SKM-1 (cell line): ENCODE measurements around the gene CLIP3.
"Not testable (repeated sequence)": the region's sequence is repeated elsewhere in the genome, so short reads cannot be mapped to it uniquely, and the experiment has no call there.

Source experiments
- DNase-seq: peaks from one replicate; lab custom pipeline; 2025; ENCODE audit not compliant: unreplicated experiment; lab: John Stamatoyannopoulos, UW

The CLIP3 gene

GRCh38 chr19:36032251-36033104, at the start of gene CLIP3:
CLIP3 (minus strand) TSS chr19:36032873; CDS start chr19:36032357, 516 bp downstream.
- DNase-seq, result no peak

- DNase-seq, result no peak
Observed at GRCh38 chr19:36081894-36082293, 49.2 kb upstream of the CLIP3 start.

DNA sequence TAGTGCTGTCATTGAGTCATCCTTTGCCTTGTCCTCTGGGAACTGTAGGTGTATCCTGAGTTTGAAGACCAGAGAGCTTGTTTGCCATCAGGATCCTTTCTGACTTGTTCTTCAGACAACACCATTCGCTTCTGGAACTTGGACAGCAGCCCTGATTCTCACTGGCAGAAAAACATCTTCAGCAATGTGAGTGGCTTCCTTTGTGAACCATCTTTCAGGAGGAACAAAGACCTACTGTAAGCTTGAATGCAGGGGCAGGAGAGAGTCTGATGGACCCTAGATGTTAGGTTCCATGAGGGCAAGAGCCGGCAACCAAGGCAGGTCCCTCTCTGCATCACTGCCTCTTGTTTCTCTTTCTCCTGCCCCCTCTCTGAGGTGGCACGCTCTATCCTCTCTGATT, 48.7 kb upstream of the CLIP3 start:
- DNase-seq, result no peak

DNA sequence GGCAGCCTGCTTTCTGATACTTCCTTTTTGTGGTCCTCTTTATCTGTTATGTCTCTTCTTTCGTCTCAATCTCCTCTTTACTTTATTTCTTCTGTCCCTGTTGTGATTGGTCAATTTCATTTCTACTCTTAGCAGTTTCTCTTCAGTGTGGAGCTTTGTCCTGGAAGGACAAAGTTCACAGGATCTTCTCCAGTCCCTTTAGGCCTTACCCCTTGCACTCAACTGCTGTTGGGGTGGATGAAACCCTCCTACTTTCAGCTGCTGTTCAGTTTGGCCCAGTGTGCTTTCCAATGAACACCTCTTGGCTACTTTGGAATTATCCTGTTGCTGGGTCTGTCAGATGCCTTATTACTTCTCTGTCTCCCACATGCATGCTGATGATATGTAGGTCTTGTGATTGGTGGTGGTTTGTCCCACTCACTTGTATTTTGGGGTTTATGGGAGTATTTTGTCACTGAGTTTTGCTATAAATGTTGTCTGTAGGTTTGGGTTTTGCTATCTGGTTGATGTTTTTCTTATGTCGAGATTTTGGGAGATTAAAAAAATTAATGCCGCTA, 46.8 kb upstream of the CLIP3 start:
- no peak for DNase-seq

- no peak for DNase-seq
Observed at GRCh38 chr19:36073121-36073876, 40.6 kb upstream of the CLIP3 start.

DNA sequence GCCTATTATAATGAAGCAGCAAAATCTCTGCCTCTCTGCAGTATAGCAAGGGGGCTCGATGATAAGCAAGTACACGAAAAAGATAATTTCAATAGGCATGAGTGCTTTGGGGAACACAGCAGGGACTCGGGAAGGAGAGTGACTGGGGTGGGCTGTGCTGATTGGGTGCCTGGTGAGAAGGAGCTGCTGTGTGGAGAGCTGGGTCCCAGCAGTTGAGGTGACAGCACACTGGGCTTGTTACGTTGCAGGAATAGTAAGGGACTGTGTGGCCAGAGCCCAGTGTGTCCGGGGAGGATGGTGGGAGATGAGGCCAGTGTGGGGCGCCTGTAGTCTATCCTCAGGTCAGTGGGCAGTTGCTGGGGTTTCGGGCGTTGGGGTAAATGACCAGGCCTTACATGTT, 39.4 kb upstream of the CLIP3 start:
- no peak for DNase-seq

DNA sequence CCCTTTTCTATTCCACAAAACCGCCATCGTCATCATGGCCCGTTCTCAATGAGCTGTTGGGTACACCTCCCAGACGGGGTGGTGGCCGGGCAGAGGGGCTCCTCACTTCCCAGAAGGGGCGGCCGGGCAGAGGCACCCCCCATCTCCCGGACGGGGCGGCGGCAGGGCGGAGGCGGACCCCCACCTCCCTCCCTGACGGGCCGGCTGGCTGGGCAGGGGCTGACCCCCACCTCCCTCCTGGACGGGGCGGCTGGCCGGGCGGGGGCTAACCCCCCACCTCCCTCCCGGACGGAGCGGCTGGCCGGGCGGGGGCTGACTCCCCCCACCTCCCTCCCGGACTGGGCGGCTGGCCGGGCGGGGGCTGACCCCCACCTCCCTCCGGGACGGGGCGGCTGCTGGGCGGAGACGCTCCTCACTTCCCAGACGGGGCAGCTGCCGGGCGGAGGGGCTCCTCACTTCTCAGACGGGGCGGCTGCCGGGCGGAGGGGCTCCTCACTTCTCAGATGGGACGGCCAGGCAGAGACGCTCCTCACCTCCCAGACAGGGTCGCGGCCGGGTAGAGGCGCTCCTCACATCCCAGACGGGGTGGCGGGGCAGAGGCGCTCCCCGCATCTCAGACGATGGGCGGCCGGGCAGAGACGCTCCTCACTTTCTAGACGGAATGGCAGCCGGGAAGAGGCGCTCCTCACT, 36.3 kb upstream of the CLIP3 start:
- not testable (repeated sequence) for DNase-seq

- DNase-seq, result no peak
Observed at GRCh38 chr19:36067681-36068080, 35.0 kb upstream of the CLIP3 start.

- DNase-seq, result no peak
Observed at GRCh38 chr19:36064826-36065225, 32.2 kb upstream of the CLIP3 start.

DNA sequence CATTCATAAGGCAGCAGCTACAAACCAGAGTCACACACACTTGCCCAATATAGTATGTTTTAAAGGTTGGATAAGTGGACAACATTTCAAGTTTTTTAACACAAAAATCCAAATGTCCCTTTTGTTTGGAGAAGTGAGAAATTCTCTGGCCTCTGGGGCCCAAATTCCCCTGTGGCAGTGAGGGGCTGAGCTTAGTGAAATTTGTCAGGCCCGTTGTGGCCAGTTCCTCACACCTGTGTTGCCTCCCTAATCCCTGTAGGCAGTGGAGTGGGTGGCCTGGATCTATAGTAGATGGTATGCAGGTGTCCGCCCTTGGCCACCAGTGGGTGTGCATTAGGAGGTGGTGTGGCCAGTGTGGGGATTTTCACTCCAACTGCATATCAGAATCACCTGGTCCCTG, 28.7 kb upstream of the CLIP3 start:
- no peak for DNase-seq

DNA sequence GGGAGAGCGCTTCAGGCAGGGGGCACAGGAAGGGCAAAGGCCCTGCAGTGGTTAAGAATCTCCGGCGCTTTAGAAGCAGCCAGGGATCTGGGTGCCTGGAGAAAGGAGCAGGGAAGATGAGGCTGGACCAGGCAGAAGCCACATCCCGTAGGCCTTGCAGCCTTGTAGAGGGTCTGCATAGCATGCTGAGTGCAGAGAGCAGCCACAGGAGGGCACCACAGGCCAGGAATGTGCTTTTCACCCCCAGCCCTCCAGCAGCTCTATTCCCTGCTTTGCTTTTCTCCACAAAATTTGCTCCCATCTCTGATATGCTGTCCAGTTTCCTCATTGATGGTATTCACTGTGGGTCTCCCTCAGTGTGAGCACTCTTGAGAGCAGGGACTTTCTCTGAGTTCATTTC, 27.8 kb upstream of the CLIP3 start:
- no peak for DNase-seq

- DNase-seq, result no peak
Observed at GRCh38 chr19:36059180-36059910, 26.7 kb upstream of the CLIP3 start.

DNA sequence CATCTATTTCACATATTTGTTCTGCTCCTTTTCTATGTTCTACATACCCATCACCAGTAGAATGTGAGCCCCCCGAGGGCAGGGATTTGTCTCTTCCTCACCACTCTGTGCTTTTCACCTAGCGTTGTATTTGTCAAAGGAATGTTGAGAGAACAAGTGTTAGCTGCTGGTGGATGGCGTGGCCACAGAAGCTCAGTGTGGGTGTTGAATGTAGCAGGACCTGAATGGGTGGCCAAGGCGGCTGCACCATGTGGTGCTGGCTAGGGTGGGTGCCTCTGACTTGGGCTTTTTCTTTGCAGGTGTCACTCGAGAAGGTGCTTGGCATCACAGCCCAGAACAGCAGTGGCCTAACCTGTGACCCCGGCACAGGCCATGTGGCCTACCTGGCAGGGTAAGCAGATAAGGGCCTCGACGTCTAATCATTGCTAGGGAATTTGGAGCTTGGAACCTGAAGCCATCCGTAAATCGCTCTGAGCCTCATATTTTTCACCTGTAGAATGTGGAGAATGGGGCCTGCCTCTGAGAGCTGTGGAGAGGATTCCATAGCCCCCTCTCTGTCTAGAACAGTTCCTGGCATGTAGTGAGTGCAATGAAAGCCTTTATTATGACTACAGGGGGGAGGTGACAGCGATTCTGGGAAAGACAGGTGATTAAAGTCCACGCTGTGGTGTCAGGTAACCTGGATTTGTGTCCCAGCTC, 26.0 kb upstream of the CLIP3 start:
- no peak for DNase-seq

DNA sequence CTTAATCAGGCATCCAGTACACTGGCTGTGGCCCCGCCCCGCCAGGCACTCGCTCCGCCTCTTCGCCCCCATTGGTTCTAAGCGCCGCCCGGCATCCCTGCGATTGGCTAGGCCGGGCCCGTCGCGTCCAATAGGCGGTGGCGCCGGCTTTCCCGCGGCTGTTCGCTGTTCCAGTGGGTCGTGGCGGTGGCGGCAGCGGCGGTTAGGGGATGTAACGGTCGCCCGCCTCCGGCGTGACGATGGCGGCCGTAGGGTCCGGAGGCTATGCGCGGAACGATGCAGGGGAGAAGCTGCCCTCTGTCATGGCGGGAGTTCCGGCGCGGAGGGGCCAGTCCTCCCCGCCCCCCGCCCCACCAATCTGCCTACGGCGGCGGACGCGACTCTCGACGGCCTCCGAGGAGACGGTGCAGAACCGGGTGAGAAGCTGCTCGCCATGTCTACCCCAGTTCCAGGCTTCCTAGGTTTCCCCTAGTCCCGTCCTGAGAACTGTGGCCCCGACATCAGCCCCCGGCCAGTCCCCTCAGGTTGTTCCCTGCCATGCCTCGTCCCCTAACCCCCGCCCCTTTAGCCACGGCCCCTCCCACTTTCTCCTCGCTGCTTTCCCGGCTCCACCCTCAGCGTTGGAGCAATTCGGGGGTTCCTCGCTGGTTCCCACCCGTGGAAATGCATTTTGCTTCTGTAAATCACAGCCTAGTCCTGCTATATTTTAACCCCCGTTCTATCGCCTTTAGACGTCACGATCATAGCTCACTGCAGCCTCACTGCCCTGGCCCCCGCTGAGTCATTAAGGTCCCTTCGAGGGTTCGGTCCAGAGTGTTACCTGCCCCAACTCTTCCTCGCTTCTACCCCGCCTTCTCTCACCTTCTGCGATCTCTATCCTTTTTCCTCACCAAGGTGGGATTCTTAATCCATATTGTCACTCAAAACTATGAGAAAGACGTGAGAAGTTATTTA, 22.3 kb upstream of the CLIP3 start, which contains the start of gene WDR62:
TSS of gene WDR62 (plus strand) at position 165 of the 954 bp plus-strand sequence. CDS start at position 240, 75 bp downstream.
- peak; percentile 86 for DNase-seq

GRCh38 chr19:36054119-36054732, 21.6 kb upstream of the CLIP3 start, which contains the start of gene THAP8:
THAP8 (minus strand) TSS chr19:36054285; CDS start chr19:36054217, 68 bp downstream.
- peak; percentile 96 for DNase-seq

- no peak for DNase-seq
Observed at GRCh38 chr19:36051637-36052036, 19.0 kb upstream of the CLIP3 start.

GRCh38 chr19:36051236-36051635, 18.6 kb upstream of the CLIP3 start:
- no peak for DNase-seq

DNA sequence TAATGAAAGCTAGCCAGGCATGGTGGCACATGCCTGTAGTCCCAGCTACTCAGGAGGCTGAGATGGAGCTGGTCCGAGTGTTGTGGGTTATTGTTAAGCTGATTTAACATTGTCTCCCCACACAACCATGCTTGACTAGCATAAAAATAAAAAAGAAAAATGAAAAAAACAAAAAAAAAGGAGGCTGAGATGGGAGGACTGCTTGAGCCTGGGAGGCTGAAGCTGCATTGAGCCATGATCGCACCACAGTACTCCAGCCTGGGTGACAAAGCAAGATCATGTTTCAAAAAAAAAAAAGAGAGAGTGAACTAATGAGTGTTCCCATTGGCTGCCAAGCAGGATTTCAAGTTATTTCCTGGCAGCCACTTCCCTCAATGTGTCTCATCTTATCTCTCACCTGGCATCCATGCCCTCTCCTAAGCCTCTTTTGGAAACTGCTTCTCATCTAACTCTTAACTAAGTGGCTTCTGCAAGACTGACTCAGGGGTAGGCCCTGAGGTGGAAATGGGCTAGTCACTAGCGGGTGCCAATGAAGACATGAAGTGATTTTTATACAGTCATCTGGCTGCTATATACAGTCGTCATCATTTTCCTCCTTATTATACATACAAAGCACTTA, 16.5 kb upstream of the CLIP3 start:
- DNase-seq, result no peak
